Stomach (tissue), 4 donors: ENCODE results near the gene NR1I2.

ENCODE experiments used
- EP300 ChIP-seq: sonication (generic); formaldehyde crosslinking; IDR thresholded peaks from one replicate; pipeline ENCODE4 v1.6.1; 2017; ENCODE audit warnings: antibody characterized with exemption
- POLR2AphosphoS5 ChIP-seq, 3 donors: sonication (generic); formaldehyde crosslinking; IDR thresholded peaks; one replicate each; pipeline ENCODE4 v1.6.1; 2016; ENCODE audit warnings: antibody characterized with exemption in 3 of 3
- TF ChIP-seq, protein P1 (sequence below), 7 experiments: fragments of 450-650 bp in 4 of 7; fragments of 200-600 bp in 3 of 7; sonication (generic) in 3 of 7; IDR thresholded peaks; one replicate each; pipeline ENCODE4 v1.5.1; 2016 to 2019; ENCODE audit warnings: antibody characterized with exemption in 7 of 7, control low read depth in 2 of 7, mild to moderate bottlenecking in 1 of 7

DNA sequence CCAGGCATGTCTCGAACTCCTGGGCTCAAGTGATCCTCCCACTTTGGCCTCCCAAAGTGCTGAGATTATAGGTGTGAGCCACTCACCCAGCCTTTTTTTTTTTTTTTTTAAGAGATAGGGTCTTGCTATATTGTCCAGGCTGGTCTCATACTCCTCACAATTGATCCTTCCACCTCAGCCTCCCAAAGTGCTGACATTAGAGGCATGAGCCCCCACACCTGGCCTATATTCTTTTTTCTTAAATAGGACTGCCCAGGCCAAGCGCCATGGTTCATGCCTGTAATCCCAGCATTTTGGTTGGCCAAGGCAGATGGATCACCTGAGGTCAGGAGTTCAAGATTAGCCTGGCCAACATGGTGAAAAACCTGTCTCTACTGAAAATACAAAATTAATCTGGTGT, 12.5 kb downstream of the NR1I2 start:
- TF ChIP-seq, protein P1, sequence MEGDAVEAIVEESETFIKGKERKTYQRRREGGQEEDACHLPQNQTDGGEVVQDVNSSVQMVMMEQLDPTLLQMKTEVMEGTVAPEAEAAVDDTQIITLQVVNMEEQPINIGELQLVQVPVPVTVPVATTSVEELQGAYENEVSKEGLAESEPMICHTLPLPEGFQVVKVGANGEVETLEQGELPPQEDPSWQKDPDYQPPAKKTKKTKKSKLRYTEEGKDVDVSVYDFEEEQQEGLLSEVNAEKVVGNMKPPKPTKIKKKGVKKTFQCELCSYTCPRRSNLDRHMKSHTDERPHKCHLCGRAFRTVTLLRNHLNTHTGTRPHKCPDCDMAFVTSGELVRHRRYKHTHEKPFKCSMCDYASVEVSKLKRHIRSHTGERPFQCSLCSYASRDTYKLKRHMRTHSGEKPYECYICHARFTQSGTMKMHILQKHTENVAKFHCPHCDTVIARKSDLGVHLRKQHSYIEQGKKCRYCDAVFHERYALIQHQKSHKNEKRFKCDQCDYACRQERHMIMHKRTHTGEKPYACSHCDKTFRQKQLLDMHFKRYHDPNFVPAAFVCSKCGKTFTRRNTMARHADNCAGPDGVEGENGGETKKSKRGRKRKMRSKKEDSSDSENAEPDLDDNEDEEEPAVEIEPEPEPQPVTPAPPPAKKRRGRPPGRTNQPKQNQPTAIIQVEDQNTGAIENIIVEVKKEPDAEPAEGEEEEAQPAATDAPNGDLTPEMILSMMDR (IDR thresholded peaks at IDR 0.05) = no peak
- TF ChIP-seq POLR2AphosphoS5 (IDR thresholded peaks at IDR 0.05) (no peak), EP300 (no peak)
